A673 (cell line): ENCODE results near the gene CDH12.

Source experiments
- CTCF ChIP-seq: fragments of 300-800, 200-600 bp; sonication (generic); conservative IDR thresholded peaks from 2 replicates; pipeline ENCODE4 v1.5.1; 2017; ENCODE audit warnings: low read depth, mild to moderate bottlenecking, antibody characterized with exemption, low read length, moderate library complexity, mixed read lengths
- EZH2 ChIP-seq: fragments of 200-600 bp; sonication (generic); IDR thresholded peaks from 2 replicates; pipeline ENCODE4 v1.6.1; 2017; ENCODE audit warnings: borderline replicate concordance, low read depth, mild to moderate bottlenecking, mixed read lengths, antibody characterized with exemption, low read length; ENCODE audit not compliant: poor library complexity, severe bottlenecking

DNA sequence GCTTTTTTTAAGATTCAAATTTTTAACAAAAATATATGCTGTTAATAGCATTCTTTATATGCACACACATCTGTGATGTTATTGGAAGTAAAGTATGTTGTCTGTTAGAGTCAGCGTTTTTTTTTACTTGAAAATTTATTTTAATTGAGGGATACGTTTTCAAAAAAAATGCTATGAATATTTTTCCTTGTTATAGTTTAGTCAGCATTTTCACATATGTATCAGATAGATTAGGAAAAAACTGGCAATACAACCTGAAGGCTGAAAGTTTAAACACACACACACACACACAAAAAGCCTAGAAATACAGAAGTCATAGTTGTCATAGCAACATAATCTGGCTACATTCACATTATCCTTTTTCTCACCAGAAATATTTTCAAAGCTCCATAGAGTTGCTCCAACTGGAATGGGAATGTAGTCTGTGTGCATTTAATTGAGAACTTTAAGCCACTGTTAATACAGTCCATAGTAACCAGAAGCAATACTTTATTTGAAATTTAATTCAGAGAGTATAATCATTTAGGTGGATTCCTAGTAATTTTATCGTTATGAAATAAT is 116.6 kb downstream of the CDH12 start:
- TF ChIP-seq CTCF (no peak), EZH2 (no peak)
